ENCODE data around the gene VIM.

DNA sequence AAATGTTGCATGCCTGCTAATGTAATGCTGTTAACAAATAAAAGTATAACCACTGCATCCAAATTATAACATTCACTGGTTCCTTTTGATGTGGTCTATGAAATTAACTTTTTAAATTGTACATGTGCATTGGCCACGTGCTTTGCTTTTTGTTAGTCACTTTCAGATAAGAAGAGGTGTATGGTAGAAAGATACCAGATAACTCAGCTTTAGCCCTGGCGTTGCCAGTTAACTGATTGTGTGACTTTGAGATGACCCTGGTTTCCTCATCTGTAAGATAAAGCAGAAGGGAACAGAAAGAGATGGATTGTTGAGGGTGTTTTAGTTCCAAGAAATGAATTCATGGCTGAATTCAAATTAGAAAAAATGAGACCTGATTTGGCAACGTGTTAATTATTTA lies 24.6 kb upstream of the VIM start:
- TF ChIP-seq, protein P1, sequence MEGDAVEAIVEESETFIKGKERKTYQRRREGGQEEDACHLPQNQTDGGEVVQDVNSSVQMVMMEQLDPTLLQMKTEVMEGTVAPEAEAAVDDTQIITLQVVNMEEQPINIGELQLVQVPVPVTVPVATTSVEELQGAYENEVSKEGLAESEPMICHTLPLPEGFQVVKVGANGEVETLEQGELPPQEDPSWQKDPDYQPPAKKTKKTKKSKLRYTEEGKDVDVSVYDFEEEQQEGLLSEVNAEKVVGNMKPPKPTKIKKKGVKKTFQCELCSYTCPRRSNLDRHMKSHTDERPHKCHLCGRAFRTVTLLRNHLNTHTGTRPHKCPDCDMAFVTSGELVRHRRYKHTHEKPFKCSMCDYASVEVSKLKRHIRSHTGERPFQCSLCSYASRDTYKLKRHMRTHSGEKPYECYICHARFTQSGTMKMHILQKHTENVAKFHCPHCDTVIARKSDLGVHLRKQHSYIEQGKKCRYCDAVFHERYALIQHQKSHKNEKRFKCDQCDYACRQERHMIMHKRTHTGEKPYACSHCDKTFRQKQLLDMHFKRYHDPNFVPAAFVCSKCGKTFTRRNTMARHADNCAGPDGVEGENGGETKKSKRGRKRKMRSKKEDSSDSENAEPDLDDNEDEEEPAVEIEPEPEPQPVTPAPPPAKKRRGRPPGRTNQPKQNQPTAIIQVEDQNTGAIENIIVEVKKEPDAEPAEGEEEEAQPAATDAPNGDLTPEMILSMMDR (IDR thresholded peaks at IDR 0.05): no peak
- no peak for TF ChIP-seq POLR2A (IDR thresholded peaks at IDR 0.05)
- no peak for TF ChIP-seq POLR2AphosphoS5 (IDR thresholded peaks at IDR 0.05)
